Measurements from ENCODE around the gene SIM2. TPM values are rescaled to one million over a fixed set of nuclear protein-coding genes. Genes with fewer than 3 reads are reported as not detected.

Gene SIM2
- total RNA-seq, 2 experiments from 2014 or later: not detected

- Histone ChIP-seq H3K9me2 (ENCODE audit: insufficient read depth, low read length) (no peaks in the 10 kb centered on the region), H3K4me1 (ENCODE audit: insufficient read depth, low read length, poor library complexity, severe bottlenecking) (no peaks in the 10 kb centered on the region), H3K36me3 (ENCODE audit: insufficient read depth, low read length) (no peaks in the 10 kb centered on the region), H3K4me2 (ENCODE audit: low read length) (no peak overlapping the region), H2AFZ (ENCODE audit: low read length) (no peak overlapping the region), H3K79me2 (ENCODE audit: insufficient read depth, low read depth, low read length) (no peaks in the 10 kb centered on the region), H3K9me3 (ENCODE audit: low read length) (no peaks in the 10 kb centered on the region), H3K27ac (ENCODE audit: low read depth, low read length, poor library complexity, severe bottlenecking) (no peak overlapping the region), H3K4me3 (ENCODE audit: low read depth, low read length, poor library complexity, severe bottlenecking) (no peak overlapping the region), H4K20me1 (ENCODE audit: insufficient read depth, low read length) (no peaks in the 10 kb centered on the region)
- DNase-seq (ENCODE audit: low spot score): no peak
- no TSS peak for BruUV-seq (replicated peaks)
- TF ChIP-seq EZH2phosphoT487 (IDR thresholded peaks at IDR 0.05; ENCODE audit: borderline replicate concordance, low read depth, low read length): no peak
- TF ChIP-seq CTCF (conservative IDR thresholded peaks at IDR 0.05; ENCODE audit: low read length): no peak
- intact Hi-C loops (cut with micrococcal nuclease; ENCODE audit: unreplicated experiment): no loop called here
- POLR2A ChIA-PET: interaction anchor here (0.6 kb wide), 1 partner anchor 160 kb away, joined by 5 read pairs; no protein-coding TSS in a partner anchor
- CTCF ChIA-PET (ENCODE audit: unreplicated experiment): no interaction called here
Measured at GRCh38 chr21:36709030-36709867, 10.3 kb downstream of the SIM2 start.

GRCh38 chr21:36709868-36710728 is 11.2 kb downstream of the SIM2 start:
- Histone ChIP-seq H3K4me1 (ENCODE audit: insufficient read depth, low read length, poor library complexity, severe bottlenecking) (no peaks in the 10 kb centered on the region), H3K36me3 (ENCODE audit: insufficient read depth, low read length) (no peaks in the 10 kb centered on the region), H3K9me2 (ENCODE audit: insufficient read depth, low read length) (no peaks in the 10 kb centered on the region), H3K4me3 (ENCODE audit: low read depth, low read length, poor library complexity, severe bottlenecking) (no peak overlapping the region), H2AFZ (ENCODE audit: low read length) (no peak overlapping the region), H3K79me2 (ENCODE audit: insufficient read depth, low read depth, low read length) (no peaks in the 10 kb centered on the region), H3K9me3 (ENCODE audit: low read length) (no peaks in the 10 kb centered on the region), H3K4me2 (ENCODE audit: low read length) (no peak overlapping the region), H3K27ac (ENCODE audit: low read depth, low read length, poor library complexity, severe bottlenecking) (no peak overlapping the region), H4K20me1 (ENCODE audit: insufficient read depth, low read length) (no peaks in the 10 kb centered on the region)
- BruUV-seq (replicated peaks): no TSS peak
- no peak for TF ChIP-seq EZH2phosphoT487 (IDR thresholded peaks at IDR 0.05; ENCODE audit: borderline replicate concordance, low read depth, low read length)
- no peak for TF ChIP-seq CTCF (conservative IDR thresholded peaks at IDR 0.05; ENCODE audit: low read length)
- no peak for DNase-seq (ENCODE audit: low spot score)
- POLR2A ChIA-PET: interaction anchor here (0.5 to 1.2 kb wide), 5 partner anchors 22 to 1159 kb away, joined by 3 to 5 read pairs (median 4); no protein-coding TSS in a partner anchor
- intact Hi-C loops (cut with micrococcal nuclease; ENCODE audit: unreplicated experiment): no loop called here
- CTCF ChIA-PET (ENCODE audit: unreplicated experiment): no interaction called here

Data from OCI-LY7 (cell line).